H54 (cell line): ENCODE measurements around the gene SNED1.

Source experiments
- DNase-seq: peaks from one replicate; pipeline ENCODE4 v3.0.0; 2011; ENCODE audit warnings: low spot score, mixed read lengths; ENCODE audit not compliant: insufficient read length
- FAIRE-seq: peaks from 3 replicates; lab custom pipeline; 2011; peaks lifted over from hg19 to GRCh38; lab: Jason Lieb, UNC
- POLR2A ChIP-seq: IDR thresholded peaks from 2 replicates; pipeline ENCODE4 v1.6.1; 2011; ENCODE audit warnings: low read depth, mild to moderate bottlenecking, low read length

The SNED1 gene

DNA sequence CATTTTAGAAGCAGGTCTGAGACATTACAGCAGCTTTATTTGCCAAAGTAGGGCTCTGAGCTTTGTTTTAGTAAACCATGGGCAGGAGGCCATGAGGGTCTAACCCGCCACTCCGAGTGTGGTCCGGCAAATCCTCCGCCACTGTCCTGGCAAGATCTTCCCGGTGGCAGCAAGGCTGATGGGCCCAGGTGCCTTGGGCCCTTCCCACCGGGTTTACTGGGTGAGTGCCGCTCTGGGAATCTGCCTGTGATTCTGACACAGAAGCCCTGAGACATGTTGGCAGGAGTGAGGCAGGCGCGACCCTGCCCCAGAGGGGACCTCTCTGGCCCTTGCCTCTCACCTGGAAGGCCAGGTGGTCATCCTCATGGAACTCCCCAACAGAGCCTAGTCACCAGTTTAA is 73.7 kb downstream of the SNED1 start:
- DNase-seq: no peak
- no peak for FAIRE-seq
- TF ChIP-seq POLR2A: no peak

DNA sequence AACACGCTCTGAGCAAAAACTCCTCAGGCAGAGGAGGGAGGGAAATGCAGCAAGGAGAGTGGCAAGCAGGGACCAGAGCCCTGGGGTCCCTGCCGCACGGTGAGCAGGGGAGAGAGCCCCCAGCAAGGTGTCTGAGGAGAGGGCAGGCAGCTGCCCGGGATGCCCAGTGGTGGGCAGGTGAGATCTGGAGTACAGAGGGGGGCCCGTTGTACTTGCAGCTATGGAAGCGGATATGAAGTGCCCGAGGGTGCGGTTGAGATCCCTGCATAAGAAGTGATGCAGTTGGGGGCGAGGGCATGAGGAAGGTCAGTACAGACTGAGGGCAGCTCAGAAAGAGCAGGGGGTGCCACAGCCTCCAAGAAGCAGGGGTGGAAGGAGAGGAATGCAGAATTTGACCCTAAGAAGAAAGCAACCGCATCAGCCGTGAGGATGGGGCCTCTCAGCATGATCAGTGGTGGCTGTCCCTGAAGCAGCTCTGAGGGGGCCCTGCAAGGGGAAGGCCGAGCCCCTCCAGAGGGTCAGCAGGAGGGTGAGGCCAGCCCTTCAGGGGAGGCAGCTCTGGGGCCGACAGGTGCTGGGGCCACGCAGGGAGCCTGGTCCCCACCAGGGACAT is 74.2 kb downstream of the SNED1 start:
- TF ChIP-seq POLR2A: no peak
- FAIRE-seq (no peak), DNase-seq (no peak)

DNA sequence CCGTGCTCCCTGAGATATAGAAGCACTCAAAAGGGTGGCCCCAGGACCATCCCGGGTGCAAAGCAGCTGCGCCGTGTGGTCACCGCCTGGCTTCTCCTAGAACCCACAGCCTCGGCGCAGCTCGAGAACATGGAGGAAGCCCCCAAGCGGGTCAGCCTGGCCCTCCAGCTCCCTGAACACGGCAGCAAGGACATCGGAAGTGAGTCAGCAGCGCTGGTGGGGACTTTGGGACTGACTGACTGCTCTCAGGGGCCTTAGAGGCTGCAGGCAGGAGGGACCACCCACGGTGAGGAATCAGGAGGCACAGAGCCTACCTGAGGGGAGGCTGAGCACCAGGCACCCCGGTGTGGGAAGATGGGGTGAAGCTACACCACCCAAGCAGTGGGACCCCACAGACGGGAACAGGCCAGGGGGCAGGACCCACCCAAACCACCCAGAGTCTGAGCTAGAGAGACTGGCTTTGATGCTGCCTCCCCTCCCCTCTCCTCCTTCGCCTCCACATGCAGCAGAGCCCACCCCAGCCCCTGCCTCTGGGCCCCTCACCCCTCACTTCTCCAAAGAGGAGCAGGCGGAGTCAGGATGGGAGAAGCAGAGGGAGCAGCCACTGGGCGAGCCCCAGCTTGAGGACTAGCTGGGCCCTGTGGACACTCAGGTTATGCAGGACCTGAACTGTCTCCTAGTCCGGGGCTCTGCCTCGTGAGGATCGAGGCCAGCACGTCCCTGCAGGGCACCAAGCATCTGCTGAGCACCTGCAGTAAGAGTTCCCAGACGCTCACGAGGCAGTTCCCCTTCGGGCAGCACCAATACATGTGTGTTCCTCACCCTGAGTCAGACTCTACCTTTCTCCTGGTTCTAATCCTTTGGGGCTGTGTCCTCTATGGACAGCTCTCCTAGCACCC is 75.0 kb downstream of the SNED1 start:
- DNase-seq: no peak
- no peak for FAIRE-seq
- TF ChIP-seq POLR2A: no peak

DNA sequence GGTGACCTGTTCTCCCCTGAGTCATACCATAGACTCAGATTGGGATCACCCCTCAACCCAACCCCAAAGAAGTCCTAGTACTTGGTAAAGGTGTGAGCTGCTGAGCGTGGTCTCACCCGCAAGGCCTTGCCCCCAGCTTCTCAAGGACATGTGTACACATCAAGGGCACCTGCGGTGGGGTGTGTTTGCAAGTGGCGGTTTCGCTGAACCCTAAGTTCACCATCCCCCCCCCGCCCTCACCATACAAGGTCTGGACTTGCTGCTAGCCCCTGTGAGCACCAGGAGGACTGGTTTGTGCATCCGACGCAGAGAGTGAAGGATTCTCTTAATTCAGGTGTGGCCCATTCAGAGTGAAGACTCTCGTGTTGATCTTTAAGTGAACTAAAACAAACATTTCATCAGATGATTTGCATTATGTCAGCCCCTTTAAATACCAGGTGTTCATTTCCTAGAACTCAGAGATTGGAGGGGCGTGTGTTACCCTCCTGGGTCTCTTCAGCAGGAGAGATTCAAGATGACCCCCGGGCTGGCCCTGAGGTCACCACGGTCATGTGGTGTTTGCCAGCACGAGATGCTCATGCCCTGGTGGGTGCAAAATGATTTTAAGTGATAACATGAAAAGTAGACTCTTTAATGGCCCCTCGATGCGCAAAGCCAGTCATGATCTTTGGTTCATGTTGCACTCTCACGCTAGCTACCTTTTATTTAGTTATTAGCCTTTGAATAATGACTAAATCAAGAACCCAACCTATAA is 75.8 kb downstream of the SNED1 start:
- TF ChIP-seq POLR2A: no peak
- no peak for FAIRE-seq
- no peak for DNase-seq

DNA sequence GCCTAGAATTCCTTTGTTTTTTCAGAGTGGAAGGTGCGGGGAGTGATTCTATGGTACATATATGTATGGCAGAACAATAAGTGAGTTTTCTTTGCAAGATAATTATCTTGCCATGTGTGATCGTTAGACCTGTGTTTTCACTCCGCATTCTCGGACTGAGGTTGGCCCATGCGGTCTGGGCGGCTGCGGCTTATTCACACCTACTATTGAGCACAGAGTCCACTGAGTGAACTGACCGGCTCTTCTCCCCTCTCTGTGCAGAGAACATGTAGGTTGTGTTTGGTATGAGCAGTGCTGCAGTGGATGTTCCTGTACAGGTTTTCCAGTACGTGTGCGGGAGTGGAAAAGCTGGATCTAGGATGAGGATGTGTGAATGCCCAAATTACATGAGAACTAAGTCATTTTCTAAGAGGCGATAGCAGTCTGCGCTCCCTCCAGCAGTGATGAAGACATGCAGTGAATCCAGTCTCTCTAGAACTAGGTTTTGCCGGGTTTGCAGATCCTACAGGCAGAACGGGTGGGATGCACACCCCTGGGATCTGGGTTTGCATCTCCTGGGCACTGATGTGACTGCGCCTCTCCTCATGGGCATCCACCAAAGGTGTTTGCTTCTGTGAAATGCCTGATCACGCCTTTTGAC is 76.6 kb downstream of the SNED1 start:
- no peak for TF ChIP-seq POLR2A
- DNase-seq: no peak
- FAIRE-seq: no peak

DNA sequence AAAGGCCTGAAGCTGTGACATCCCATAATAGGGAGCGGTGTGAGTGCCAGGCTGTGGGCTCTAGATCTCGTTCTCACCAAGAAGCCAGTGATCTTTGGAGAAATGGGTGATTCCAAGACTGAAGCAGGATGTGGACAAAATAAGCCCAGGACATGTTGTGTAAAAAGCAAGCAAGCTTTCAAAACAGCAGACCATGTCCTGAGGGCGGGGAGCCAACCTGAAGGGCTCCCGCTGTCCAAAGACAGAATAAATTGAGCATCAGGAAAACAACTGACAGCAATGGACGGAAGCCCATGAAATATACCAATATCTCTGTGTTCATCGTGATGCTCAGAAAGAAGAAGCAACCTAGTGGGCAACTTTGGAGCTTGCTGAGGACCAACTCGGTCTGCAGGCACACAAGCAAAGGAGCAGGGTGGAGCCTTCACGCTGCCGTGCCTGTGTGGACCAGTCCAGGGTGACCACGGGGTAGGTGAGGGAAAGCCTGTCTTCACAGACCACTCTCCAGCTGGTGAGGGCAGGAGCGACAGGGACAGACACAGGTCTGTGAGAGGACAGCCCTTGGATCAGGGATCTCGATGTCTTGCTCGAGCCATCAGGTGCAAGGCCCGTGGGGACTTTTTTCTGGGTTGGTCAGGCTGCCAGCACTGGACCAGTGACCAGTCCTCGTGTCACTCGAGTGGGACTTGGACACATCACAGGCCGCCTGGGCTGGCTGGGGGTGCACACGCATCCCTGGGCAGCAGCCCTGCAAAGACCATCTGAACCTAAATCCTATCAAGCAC is 82.2 kb downstream of the SNED1 start:
- no peak for TF ChIP-seq POLR2A
- DNase-seq (no peak), FAIRE-seq (no peak)

DNA sequence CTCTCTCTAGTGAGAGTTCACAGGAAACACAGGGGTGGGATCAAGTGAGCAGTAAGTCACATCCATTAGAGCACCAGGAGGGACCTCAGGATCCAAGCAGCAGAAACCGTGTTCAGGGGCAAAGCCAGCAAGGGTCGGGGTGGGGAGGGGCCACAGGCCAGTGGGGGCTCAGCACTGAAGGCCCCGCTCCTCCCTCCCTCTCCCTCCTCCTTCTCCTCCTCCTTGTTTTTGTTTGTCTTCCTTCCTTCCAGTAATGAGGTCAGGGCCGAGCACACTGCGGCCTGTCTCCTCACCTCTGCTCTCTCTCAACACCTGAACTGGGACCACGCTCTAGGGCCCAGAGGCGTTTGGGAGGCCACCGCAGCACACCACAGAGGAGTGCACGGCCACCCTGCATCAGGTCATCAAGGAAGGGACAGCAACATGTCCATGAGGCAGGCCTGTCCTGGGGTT is 82.8 kb downstream of the SNED1 start:
- FAIRE-seq (no peak), DNase-seq (no peak)
- TF ChIP-seq POLR2A: no peak

DNA sequence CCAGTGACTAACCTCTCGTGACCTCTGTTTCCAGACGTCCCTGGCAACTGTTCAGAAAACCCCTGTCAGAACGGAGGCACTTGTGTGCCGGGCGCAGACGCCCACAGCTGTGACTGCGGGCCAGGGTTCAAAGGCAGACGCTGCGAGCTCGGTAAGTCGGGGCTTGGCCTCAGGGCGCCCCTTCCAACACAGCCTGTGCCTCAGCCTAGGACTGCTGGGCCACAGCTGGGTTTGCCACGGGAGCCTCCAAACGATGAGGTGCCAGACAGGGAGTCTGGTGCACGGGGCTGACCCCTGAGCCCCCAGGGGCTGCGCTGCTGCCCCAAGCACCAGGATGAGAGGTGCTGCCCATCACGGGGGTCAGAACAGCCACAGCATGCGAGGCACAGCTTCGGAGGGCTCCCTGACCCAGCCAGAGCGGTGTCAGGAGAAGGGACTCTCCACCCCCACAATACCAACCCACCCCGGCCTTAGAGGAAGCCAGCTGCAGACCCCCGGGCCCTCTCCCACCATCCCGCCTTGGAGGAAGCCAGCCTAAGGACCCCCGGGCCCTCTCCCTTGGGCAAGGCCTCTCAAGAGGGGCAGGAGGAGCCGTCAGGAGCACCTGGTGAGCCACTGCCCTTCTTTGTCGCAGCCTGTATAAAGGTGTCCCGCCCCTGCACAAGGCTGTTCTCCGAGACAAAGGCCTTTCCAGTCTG is 83.4 kb downstream of the SNED1 start:
- DNase-seq (no peak), FAIRE-seq (no peak)
- TF ChIP-seq POLR2A: no peak

DNA sequence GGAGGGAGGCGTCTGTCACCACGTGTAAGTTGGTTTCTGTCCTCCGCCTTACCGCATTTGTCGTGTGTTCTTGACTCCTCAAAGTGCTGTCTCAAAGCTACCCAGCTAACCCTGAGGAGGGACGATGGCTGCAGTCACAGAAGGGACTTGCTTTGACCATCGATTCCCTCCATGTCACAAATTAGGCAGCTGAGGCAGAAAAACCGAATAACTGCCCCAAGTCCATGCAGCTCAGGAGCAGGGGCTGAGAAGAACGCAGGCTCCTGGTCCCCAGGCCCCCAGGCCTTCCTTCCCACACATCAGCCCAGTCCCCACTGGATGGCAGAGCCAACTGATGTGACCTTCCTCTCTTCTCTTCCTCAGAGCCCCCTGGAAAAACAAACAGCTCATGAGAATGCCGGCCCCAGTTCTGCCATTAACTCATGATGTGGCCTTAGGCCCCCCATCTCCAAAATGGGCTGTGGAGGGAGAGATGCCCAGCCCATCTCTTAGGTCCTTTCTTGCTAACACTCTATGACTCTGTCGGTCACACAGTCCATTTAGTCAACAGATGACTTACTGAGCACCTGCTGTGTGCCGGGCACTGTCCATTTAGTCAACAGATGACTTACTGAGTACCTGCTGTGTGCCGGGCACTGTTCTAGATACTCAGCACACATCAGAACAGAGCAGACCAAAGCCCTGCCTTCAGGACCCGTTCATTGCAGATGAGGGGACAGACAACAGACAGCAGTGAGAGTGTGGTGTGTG is 84.1 kb downstream of the SNED1 start:
- no peak for TF ChIP-seq POLR2A
- FAIRE-seq (no peak), DNase-seq (no peak)

DNA sequence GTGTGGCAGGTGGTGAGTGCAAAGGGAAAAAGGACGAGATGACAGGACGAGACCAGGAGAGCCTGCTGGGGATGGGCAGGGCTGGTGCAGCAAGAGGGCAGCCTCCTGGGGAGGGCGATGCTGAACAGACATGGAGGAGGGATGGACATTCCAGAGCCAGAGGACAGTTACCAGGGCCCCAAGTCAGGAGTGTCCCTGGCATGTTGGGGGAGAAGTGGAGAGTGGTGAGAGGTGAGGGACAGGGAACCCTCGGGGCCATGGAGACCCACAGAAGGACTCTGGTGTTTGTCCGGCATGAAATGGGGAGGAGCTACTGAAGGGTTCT is 84.6 kb downstream of the SNED1 start:
- FAIRE-seq: no peak
- TF ChIP-seq POLR2A: no peak
- DNase-seq: no peak

DNA sequence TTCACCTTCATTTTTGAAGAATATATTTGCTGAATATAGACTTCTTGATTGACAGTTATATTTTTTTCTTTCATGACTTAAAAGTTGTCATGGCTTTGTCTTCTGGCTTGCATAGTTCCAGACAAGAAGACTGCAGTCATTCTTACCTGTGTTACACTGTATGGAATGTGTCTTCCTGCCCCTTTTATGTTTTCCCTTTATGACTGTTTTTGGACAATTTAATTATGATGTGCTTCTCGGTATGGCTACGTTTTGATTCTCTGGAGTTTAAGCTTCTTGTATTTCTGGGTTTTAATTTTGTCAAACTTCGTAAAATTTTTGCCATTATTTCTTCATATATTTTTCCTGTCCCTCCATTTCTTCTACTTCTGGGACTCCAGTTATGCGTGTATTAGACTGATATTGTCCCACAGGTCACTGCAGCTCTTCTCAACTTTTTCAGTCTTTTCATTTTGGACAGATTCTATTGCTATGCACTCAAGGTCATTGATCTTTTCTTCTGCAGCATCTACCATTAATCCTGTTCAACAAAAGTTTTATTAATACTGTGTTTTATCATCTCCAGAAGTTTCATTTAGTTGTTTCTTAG is 86.5 kb downstream of the SNED1 start:
- DNase-seq (no peak), FAIRE-seq (no peak)
- no peak for TF ChIP-seq POLR2A
